CD4-positive, alpha-beta T cell treated with Interferon alpha-2 for 1 hour (primary cell): ENCODE data around the gene P2RX3.
A peak's percentile ranks its signal among the peaks of the same experiment; 100 is the strongest.
"Not testable (repeated sequence)": the region's sequence is repeated elsewhere in the genome, so short reads cannot be mapped to it uniquely, and the experiment has no call there.

Experiments
- DNase-seq, 2 donors: peaks; one replicate each; pipeline ENCODE4 v3.0.0-alpha.2; 2020 to 2022

Gene P2RX3

DNA sequence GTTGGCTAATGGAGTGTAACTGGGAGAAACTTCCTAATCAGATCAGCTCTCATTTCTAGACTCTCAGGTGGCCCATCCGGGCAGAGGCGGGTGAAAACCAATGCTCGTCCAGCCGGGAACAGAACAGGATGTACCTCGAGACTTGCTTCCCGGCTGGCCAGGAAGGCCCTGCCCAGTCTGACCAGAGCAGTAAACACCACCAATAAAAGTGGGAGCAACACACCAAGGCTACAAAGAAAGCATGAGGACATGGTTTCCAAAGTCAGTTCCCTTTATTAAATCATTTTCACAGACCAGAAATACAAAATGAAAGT, 12.5 kb upstream of the P2RX3 start:
- DNase-seq, result no peak

DNA sequence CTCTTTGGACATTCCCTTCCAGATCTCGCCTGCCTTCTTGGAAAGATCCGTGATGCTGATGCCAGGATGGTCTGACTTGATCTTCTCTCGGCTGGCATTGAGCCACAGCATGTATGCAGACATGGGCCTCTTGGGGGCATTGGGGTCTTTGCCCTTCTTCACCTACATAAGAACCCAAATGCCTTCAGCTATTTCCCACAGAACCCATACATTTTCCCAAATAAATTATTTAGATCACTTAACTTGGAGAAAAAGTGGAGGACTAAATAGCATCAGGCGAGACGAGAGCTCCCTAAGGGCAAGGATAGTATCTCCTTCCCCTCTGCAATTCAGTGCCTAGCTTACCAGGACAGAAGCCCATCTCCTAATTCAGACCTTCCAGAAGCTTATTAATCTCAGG, 10.4 kb upstream of the P2RX3 start:
- DNase-seq, result no peak

DNA sequence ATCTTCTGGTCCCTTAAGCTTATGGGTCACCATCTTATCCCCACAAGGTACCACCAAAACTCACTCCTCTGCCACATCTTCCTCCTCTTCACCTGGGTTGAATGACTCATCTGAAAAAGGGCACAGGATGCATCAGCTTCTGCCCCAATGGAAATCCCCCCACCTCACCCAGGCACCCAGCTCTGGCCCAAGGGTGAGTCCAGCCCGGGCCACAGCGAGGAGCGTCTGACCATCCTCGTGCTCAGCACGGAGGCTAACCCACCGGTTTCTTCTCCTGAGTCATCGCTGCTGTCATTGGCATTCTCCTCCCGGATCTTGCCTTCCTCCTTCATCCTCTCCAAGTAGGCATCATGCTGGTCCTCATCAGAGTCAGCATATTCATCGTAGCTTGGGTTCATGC, 8.1 kb upstream of the P2RX3 start:
- no peak for DNase-seq

DNA sequence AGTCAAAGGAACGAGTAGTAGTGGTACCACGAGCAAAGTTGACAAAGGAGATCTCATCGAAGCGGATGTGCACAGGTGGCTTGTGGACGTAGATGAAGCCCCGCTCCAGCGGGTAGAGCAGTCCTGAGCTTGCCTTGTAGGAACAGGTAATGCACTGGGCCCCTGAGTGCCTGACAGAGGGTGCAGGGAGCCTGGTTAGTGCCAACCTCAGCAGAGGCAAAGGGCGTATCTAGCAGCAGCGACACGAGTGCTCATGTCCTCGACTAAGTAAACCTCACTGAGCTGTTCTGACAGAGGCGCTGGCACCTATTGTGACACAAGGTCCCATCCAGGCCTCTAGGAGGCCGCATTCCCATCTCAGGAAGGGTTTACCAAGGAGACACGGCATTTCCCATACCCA, 6.4 kb upstream of the P2RX3 start:
- no peak for DNase-seq

DNA sequence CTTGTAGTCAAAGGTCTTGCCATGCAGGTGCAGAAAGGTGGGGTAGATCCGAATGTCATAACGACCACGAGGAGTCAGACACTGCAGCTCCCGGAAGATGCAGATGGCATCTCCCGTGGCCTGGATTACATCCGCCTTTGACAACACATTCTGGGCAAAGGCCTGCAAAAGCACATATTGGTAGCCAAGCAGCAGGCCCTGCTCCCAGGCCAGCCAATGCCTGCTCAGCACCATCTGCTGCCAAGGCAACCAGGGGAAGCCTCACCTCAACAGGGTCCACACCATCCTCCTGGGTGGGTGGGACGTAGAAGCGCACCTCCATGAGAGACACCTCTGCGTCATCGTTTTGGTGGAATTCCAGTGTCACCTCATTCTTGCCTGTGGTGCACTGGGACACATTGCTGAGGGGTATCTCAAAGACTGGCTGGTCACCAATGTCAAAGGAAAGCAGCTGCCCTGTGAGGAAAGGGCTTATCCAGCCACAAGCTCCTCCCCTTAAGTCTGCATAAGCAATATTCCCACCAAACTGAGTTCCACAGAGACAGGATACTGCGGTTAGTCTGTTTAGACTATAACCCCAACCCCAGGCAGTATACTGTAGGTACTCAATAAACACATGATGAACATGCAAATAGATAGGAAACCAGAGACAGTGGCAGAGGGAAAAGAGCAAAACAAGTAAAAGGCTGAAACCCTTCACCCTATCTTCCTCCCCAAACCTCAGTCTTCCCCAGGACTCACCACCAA, 5.3 kb upstream of the P2RX3 start:
- no peak for DNase-seq

DNA sequence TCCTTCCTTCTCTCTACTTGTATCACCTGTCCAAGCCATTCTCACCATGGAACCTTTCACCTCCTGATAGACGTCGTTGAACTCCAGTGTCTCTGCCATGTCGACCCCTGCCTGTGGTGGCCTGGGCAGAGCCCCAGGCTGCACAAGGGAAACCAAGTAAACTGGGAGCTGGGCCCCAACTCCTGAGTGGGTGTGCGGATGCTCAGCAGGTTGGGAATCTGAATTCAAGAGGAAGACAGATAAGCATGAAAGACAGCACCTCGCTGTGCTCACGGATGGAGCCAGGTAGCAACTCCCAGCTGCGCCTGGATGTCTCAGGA, 3.2 kb upstream of the P2RX3 start:
- DNase-seq, result no peak

DNA sequence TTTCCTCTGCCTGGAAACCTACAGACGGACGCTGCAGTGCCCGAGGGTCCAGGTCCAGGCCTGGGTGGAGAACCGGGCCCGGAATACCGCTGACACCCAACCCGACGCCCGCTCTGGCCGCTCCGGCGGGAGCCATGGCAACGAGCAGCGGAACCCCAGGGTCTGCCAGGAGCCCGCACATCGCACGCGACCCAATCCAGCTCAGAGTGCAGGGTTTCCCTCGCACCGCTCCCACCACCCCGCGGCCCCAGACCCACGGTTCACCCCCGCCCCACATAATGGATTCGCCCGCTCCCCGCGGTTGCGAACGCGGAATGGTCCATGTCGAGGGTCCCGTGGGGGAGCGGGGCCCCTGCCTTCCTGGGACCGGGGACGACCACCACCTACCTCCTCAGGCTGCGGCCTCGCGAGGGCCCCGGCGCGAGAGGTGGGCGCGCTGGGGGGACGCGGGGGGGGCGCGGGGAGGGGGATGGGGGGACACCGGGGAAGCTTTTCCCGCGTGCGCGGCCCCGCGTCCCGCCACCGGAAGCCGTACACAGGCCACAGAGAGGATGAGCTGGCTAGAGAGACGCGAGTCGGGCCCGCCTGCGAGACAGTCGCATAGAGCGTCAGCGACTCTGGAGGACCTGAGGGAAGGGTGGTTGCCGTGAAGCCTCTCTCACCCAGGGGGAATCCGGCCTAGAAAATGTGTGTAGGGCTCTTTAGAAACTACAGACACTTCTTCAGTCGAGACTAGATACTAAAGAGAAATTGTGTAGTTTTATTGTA, 2.6 kb upstream of the P2RX3 start, which contains the start of gene SSRP1:
TSS of gene SSRP1 (minus strand) at position 550 of the 768 bp plus-strand sequence. CDS start 771 bp downstream, outside the sequence.
- peak; percentile 90 to 92 for DNase-seq

DNA sequence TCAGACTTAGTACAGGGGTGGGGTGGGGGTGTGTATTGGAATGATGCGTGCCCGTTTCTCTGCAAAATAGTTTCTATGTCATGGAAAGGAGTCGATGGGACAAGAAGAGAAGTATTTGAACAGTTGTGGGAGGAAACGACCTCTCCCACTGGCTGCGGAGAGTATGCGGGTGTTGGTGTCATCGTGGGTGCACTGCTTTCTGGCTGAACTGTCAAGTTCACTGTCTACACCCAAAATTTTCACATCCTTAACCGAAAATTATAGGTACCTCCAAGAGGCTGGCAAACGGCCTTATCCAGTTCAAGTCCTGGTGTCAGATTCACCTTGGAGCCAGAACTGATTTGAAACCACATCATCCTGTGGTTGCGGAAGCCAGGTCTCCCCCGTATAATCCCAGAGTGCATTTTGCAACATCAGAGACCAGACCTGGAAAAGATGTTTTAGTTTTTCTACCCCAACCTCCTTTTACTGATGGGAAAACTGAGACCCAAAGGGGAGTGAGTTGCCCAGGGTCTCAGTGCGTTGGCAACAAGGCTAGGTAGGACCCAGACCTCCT, 2.0 kb upstream of the P2RX3 start:
- no peak for DNase-seq

DNA sequence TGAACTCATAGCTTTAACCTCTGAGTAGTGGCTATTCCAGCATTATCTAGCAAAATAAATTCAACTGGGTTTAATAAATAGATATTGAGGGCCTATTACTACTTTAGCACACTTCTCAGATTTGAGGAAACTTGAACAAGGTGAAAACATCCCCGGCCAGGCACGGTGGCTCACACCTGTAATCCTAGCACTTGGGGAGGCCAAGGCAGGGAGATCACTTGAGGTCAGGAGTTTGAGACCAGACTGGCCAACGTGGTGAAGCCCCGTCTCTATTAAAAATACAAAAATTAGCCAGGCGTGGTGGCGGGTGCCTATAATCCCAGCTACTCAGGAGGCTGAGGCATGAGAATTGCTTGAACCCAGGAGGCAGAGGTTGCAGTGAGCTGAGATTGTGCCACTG, 1.3 kb upstream of the P2RX3 start:
- DNase-seq, result not testable (repeated sequence)

DNA sequence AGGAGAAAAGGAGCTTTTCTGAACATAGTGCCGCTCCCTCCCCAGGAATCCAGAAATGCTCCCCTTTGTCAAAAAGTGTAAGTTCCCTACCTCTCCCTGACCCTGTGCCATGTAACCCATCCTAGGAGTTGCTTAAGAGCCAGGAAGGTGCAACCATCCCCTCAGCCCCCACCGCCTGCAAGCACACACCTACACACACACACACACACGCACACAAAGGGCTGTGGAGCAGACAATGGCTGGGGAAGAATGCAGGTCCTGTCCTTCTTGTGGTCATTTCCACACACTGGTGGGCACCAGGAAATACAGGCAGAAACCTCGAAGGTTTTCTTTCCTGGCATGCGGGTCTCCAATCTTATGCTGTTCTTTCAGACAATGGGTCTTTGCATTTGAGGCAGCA, 1.2 kb downstream of the P2RX3 start:
- DNase-seq, result no peak

DNA sequence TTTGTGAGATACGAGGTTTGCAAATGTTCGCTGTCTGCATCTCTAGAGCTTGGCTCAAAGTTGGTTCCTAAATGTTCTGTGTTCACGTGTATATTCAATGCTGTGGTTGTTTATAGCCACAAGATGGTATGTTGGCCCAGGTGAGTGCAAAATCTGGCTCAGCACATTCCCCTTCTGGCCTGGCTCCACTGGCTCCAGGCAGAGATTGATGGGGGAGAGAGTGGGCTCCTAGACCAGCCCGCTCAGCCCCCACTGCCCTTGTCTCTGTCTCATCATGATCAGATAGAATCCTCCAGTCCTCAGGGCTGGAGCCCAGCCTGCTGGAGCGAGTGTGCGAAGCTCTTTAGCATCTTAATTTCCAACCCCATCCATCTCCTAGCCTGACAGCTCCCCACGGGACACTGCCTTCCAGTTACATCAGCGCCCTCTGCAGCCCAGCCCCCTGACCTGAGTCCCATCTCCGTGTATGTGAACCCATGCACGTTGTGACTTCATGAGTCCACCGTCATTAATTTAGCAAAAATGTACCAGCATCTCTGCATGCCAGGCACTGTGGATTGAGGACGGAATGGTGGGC, 2.0 kb downstream of the P2RX3 start:
- no peak for DNase-seq

DNA sequence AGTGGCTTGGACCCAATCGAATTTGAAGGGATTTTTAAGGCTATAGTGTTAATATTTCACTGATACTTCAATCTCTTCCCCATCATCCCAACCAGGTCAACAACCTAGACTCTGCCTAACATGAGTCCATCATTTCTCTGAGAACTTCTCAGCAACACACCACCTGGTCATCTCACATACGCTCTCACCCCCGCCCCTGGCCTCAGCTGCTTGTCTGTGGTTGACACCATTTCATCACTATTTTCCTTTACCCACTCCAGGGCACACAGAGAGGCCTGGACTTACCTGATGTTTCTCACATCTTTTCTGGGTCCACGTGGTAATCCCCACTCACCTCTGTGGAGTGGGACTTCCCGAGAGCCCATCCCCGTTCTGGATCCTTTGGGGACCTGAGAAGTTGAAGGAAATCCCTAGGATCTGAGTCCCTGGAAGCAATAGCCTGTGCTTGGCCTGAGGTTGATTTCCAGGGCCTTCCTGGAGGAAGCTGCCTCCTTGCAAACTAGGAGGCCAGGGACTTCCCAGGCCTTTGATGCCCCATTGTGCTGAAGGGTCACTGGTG, 3.2 kb downstream of the P2RX3 start:
- no peak for DNase-seq

DNA sequence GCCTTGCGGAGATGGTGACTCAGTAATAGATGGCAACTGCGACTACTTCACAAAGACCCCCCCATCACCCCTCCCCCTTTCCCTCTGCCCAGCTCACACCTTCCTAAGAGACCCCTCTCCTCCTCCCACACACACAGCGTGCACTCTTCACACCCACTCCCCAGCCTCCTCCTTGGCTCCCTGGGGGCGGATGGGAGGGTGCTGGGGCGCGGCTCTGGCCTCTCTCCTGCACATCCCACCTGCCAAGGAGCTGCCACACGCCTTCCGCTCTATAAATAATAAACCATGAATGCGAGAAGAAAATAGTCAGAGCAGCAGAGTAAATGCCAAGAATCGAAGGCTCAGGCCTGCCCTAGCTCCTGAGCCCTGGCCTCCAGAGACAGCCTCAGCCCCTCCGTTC, 4.5 kb downstream of the P2RX3 start:
- DNase-seq, result no peak

DNA sequence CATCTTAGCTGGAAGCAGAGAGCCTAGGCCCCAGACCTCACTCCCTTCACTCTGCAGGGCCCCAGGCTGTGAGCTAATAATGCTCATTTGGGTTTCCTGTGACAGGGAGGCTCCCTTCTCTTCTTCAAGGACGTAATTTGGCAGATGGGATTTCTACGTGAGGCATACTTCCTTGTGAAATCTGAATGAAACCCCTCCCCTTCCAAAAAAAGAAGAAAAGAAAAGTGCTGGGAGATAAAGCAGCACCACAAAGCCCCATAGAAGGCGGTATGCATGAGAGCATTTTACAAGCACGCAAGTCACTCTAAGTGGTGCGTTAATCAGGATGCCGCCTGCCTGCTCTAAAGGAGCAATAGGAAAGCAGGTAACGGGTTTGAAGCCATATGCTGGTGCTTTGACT, 5.7 kb downstream of the P2RX3 start:
- DNase-seq, result no peak

DNA sequence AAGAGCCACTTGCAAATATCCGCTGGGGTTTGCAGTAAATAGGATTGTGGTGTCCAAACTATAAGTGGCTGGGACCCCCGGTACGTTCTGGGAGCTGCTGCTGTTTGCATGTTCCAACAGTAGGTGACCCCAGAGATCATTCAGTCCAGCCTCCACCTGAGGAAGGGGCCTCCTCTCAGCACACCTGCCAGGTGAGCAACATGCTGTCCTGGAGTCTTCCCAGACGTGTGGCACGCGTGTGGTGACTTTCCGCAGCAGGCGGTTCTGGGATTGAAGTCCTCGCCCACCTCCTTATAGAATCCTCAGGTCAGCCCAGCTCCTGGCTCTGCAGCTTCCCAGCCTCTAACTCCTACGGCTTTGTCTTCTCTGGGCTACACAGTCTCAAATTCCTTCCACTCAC, 6.7 kb downstream of the P2RX3 start:
- no peak for DNase-seq

DNA sequence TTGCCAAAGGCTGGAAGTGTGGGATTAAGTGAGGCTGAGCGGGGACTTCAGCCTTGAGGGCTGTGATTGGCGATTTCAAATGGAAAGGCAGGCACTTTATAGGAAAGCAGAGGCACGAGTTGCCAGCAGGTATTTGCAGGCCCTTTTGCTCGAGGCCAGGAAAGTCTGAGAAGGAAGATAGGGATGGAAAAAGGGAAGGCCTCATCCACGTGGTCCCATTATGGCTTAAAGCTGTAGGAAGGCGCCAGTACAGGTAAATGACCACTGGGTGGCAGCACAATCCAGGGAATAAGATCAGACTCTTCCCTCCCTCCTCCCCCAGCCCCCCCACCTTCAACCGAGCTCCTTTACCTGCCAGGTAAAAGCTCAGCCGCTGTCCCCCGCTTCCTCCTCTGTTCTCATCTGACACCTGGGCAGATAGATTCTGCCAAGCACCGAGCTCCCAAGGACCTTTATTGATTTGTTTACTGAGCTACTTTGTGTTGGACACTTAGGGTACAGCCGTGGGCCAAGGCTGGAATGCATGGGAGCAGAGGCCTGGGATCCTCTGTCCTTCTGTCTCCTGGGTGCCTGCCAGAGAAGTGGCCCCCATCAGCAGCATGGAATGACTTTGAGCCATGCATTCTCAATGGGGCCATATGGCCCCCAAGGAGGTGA, 7.5 kb downstream of the P2RX3 start:
- DNase-seq, result peak; percentile 71 to 78

DNA sequence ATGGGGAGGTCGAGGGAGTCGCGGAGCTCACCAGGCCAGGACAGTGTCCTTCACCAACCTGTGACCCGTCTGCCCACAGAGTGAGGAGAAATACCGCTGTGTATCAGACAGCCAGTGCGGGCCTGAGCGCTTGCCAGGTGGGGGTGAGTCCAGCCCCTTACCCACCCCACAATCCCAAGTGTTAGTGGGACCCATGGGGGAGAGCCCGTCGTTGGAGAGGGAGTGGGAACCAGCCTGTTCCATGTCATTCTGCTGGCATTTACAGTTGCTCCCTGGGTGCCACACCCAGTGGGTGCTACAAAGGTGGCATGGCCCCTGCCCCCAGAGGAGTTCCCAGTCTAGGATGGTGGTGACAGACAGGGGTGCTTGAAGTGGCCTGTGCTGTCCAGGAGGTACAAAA, 9.2 kb downstream of the P2RX3 start:
- DNase-seq, result no peak

DNA sequence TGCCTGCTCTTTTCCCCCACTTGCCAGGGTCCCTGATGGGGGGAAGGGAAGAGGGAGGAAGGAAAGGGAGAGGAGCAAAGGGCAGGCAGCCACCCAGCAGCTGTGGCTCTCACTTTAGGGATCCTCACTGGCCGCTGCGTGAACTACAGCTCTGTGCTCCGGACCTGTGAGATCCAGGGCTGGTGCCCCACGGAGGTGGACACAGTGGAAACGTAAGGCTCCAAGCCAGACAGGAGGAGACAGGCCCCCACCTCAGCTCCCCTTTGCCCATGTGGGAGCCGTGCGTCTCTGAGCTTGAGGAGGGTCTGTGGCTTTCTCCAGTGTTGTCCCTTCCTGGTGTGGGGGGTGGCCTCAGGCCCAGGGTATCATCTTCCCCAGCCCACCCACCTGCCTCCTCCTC, 9.9 kb downstream of the P2RX3 start:
- no peak for DNase-seq

DNA sequence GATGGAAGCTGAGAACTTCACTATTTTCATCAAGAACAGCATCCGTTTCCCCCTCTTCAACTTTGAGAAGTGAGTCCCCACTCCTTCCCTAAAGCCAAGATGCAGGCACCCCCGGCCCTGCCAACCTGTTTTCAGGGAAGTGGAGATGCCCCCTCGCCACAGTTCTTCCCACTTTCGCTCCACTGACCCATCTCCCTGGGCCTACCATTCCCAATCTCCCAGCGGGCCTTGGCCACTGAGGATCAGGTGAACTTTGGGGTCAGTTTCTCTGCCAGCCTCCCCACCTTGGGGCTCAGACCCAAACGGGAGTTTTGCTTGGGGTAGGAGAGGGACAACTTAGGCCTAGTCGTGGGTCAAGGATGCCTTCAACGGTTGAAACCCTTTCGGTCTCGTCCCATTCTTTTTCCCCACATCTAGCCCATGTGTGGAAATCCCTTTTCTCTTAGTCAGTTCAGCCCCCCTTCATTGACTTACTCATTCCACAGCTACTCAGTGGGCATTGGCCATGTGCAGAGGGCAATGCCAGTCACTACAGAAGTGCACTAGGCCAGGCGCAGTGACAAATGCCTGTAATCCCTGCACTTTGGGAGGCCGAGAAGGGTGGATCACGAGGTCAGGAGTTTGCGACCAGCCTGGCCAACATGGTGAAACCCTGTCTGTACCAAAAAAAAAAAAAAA, 10.6 kb downstream of the P2RX3 start:
- DNase-seq, result no peak

DNA sequence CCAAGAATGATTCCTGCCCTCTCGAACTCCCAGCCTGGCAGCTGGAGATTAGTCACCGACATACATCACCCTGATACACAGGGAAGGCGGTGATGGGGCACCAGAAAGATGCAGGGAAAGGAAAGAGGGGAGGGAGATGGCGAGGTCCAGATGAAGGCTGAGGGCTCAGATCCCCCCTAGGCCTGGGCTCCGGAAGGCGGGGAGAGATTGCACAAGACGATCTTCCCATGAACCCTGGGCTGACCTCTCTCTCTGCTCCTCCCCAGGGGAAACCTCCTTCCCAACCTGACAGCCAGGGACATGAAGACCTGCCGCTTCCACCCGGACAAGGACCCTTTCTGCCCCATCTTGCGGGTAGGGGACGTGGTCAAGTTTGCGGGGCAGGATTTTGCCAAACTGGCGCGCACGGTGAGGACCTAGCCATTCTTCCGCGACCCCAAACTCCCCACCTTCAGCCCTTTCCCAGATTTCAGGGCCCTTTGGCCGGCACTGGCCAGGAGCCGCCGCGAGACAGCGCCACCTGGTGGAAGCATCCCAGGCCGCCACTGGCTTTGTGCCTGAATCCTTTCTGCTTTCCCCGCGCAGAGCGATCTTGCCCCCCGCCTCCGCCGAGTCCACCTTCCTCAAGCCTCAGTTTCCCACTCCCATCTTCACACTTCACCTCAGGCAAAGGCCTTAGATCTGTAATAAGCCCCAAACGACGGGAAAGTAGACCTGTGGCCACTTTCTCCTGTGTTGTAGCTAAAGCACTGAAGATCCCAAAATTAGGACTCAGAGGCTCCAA, 11.5 kb downstream of the P2RX3 start:
- peak; percentile 36 to 57 for DNase-seq

DNA sequence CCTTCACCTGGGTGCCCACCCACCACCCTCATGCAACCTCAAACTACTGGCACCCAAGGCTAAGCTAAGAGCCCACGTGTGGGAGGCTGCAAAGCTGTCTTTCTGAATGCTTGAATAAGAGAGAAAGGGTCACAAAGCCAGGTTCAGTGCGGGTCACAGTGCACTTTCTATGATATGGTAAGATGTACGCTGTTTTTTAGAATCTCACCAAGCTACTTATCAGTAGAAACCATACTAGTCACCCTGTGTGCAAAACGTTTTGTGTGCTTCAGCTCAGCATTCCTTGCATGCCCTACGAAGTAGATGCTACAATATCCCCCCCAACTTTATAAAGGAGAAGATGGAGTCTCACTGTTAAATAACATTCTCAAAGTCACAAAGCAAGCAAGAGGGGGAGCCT, 14.9 kb downstream of the P2RX3 start:
- no peak for DNase-seq

DNA sequence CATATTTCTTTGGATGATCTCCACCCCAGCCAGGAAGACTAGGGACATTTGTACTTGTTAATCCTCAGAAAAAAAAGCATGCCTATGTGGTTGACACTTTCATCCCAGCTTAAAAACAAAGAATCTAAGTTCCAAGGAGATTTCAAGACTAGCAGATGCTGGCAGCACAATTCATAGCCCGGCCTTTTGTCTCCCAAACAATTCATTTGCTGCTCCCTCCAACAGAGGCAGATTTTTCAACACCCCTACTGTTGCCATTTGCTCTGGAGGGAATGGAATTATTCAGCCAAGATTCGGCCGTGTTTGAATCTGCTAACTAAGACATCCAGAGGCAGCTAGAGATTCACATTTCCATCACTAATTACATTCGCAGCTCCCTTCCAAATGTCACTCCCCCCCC, 15.3 kb downstream of the P2RX3 start:
- no peak for DNase-seq
